Activated naive CD8-positive, alpha-beta T cell (primary cell): Measurements from ENCODE around the gene KTN1.

ENCODE experiments used
- H3K27ac Mint-ChIP-seq: one replicate; pipeline ENCODE4 v1.8.0; 2021; ENCODE audit warnings: mixed read lengths
- H3K27me3 Mint-ChIP-seq: one replicate; pipeline ENCODE4 v1.8.0; 2021; ENCODE audit warnings: mixed read lengths
- H3K36me3 Mint-ChIP-seq: one replicate; pipeline ENCODE4 v1.8.0; 2021; ENCODE audit warnings: mixed read lengths
- H3K4me1 Mint-ChIP-seq: one replicate; pipeline ENCODE4 v1.8.0; 2021; ENCODE audit warnings: low read depth, mixed read lengths
- H3K4me3 Mint-ChIP-seq: one replicate; pipeline ENCODE4 v1.8.0; 2021; ENCODE audit warnings: mild to moderate bottlenecking, mixed read lengths
- H3K9me3 Mint-ChIP-seq: one replicate; pipeline ENCODE4 v1.8.0; 2021; ENCODE audit warnings: low read depth, mixed read lengths

Gene KTN1

DNA sequence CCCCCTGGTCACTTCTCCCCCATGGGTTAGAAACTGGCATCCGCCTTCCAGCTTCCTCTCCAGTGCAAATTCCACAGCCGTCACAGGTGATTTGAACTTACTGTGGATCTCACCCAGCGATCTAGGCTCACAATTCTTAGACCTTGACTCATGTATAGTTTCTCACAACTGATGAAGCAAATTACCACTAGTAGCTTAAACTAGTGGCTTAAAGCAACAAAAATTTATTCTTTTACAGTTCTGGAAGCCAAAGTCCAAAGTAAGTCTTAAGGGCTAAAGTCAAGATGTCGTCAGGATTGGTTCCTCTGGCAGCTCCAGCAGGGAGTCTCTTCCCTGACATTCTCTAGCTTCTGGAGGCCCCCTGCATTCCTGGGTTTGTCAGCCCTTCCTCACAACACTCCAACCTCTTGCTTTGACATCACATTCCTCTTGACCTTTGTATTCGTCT lies 117.4 kb downstream of the KTN1 start:
- Mint-ChIP-seq H3K9me3 (no peaks in the 10 kb centered on the region), H3K4me1 (no peaks in the 10 kb centered on the region), H3K4me3 (no peak overlapping the region), H3K27ac (no peak overlapping the region), H3K27me3 (no peaks in the 10 kb centered on the region), H3K36me3 (peaks cover 14% of the 10 kb centered on the region)

DNA sequence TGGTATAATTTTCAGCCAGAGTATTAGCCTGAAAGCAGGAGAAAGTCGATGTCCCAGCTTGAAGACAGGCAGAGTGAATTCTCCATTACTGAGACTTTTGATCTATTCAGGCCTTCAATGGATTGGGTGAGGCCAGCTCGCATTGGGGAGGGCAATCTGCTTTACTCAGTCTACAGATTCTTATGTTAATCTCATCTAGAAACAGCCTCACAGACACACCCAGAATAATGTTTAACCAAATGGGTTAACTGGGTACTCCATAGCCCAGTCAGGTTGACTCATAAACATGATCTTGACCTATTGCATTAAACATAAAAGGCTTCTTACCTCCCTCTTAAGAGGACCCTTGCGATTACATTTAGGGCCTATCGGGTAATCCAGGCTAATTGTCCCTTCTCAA lies 118.0 kb downstream of the KTN1 start:
- H3K9me3 Mint-ChIP-seq = no peaks in the 10 kb centered on the region
- no peaks in the 10 kb centered on the region for H3K4me1 Mint-ChIP-seq
- no peaks in the 10 kb centered on the region for H3K27me3 Mint-ChIP-seq
- no peak overlapping the region for H3K4me3 Mint-ChIP-seq
- peaks cover 14% of the 10 kb centered on the region for H3K36me3 Mint-ChIP-seq
- no peak overlapping the region for H3K27ac Mint-ChIP-seq

DNA sequence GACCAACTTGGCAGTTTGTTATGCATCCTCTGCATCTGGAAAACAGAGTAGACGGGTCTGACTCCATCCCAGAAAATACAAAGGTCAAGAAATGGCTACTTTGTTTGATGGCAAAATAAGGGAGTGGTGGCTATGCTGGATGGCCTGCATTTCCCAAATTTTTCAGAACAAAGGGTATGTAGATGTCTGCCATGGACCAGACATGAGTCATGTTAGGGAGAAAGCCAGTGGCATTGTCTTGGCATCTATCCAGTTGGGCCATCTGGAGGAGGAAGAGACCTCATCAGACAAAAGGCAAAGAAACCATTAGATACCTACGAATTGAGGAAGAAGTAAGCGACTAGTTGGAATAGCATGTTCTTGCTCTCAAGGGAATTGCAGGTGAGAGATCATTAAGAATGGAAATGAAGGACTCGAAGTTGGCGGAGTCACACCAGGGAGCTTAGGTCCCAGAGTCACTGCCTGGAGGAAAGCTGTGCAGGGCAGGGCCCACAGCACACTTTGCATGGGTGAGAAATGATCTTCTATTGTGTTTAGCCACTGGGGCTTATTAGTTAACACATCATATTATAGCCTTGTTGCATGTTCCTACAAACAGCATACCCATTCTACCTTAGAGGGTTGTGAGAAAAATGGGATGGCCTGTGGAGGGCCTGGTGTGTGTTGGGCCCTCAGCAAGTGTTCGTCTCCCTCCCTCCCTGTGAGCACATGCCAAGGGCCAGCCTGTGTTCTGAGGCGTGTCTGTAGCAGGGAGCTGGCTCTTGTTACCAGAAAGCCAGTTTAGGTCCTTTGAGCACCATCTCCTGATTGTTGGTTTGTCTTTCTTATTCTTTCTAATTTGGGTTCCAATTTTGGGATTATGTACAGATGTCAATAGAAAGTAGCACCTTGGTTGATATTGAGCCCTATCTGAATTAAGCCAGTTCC lies 119.4 kb downstream of the KTN1 start:
- Mint-ChIP-seq H3K27me3 (no peaks in the 10 kb centered on the region), H3K4me1 (no peaks in the 10 kb centered on the region), H3K36me3 (peaks cover 14% of the 10 kb centered on the region), H3K9me3 (no peaks in the 10 kb centered on the region), H3K27ac (no peak overlapping the region), H3K4me3 (no peak overlapping the region)

DNA sequence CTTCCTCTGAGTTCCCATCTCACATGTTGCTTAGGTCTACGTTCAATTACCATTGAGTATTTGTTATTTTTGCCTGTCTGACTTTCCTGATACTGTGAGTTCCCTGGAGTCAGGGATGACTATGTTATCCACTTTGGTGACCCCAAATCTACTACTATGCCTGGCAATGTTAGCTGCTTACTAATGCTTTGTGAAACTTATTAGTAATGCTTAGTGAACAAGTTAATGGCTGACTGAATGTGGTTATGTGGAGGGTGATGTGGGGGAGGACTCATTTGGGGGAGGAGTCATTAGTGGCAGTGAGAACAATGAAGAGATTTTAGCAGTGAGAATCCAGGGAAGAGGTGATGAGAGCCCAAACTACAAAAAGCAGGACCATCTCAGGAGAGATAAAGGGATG lies 121.6 kb downstream of the KTN1 start:
- H3K36me3 Mint-ChIP-seq = peaks cover 14% of the 10 kb centered on the region
- H3K27ac Mint-ChIP-seq = no peak overlapping the region
- no peaks in the 10 kb centered on the region for H3K27me3 Mint-ChIP-seq
- H3K9me3 Mint-ChIP-seq = no peaks in the 10 kb centered on the region
- H3K4me3 Mint-ChIP-seq = no peak overlapping the region
- H3K4me1 Mint-ChIP-seq = no peaks in the 10 kb centered on the region

DNA sequence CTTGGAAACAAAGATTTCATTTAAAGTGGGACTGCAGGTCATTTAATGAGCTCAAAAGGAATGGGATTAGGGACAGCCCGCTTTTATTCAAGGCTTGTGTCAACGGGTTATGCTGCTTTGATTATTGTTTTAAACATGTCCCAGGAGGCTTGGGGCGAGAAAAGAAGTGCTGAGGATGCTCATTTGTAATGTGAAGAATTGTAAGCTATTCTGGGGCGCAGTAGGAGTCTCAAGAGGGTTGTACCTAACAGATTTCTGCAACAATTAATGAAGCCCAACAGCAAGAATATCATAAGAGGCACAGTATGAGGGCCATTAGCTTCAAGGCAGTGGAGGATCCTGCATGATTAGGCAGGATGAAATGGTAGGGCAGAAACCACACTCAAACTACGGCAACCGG lies 122.5 kb downstream of the KTN1 start:
- Mint-ChIP-seq H3K36me3 (peaks cover 14% of the 10 kb centered on the region), H3K9me3 (no peaks in the 10 kb centered on the region), H3K4me1 (no peaks in the 10 kb centered on the region), H3K4me3 (no peak overlapping the region), H3K27me3 (no peaks in the 10 kb centered on the region), H3K27ac (no peak overlapping the region)

DNA sequence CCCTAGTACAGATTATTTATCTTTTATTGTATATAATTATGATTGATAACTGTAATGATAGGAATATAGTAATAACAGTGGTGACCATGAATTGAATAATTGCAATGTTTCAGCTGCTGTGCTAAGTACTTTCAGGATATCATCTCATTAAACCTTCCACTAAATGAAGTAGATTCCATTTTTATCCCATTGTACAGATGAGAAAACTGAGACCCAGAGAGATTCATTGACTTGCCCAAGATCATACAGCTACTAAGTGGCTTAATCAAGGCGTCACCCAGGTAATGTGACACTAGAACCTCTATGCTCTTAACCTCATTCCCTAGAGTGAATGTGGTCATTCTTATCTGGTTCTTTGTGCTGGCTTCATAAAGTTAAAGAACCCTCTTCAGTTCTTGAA lies 124.6 kb downstream of the KTN1 start:
- Mint-ChIP-seq H3K4me1 (no peaks in the 10 kb centered on the region), H3K27ac (no peak overlapping the region), H3K27me3 (no peaks in the 10 kb centered on the region), H3K36me3 (peaks cover 11% of the 10 kb centered on the region), H3K4me3 (no peak overlapping the region), H3K9me3 (no peaks in the 10 kb centered on the region)

DNA sequence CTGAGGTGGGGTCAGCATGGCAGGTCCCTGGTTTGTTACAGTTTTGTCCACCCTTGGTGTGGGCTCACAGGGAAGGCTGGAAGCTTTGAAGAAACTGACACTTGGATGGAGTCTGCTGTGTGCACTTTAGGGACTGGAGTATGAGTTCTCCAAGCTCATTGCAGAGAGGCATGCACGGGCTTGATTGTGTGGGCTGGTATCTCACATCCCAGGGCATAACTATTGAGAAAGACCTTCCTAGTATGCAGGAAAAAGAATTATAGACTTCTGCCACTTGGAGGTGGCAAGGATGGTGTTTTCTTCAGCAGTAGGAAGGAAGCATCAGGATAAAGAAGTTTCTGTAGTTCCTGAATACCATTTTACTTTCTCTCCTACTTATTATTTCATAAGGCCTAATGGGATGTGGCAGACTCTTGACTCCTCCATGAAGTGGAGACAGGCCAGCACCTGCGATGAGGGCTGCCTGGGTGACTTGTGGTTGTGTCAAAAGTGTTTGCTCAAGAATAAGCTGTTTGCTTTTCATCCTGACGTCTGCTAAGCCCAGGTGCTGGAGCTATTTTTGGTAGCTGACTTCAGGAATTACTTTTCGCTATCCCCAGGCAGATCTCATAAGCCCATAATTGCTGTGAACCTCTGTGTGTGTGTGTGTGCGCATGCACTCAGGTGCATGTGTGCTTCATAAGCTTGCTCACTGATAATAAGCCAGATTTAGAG lies 125.8 kb downstream of the KTN1 start:
- Mint-ChIP-seq H3K9me3 (no peaks in the 10 kb centered on the region), H3K4me1 (no peaks in the 10 kb centered on the region), H3K27me3 (no peaks in the 10 kb centered on the region), H3K36me3 (peaks cover 11% of the 10 kb centered on the region), H3K4me3 (no peak overlapping the region), H3K27ac (no peak overlapping the region)

DNA sequence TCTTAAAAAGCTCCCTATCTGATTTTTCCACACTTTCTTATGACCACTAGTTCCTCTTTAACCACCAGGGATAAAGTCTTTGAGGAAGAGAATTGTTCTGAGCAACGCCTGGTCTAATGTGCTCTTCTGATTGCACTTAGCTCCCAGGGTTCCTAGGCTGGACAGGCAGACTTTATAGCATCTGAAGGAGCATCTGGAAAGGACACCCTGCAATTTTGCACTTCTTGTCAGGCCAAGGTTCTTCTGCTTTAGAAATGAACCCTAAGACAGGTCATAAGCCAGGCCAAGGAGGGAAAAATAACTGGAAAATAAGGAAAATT lies 126.3 kb downstream of the KTN1 start:
- Mint-ChIP-seq H3K27me3 (no peaks in the 10 kb centered on the region), H3K27ac (no peak overlapping the region)

DNA sequence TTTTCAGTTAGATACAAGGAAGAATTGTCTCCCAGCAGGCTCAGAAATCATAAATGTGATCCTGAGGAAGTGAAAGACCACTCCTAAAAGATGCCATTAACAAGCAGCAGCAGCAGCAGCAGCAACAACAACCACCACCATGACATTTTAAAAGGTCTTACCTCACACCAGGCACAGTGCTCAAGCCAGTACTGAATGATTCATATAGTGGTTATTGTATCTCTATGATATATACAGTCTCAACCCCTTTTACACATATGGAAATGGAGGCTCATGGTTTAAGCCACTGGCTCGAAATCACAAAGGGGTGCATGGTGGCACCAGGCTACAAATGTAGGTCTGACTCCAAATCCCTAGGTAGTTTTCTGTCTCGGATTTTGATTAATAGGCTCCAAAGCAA lies 126.9 kb downstream of the KTN1 start:
- Mint-ChIP-seq H3K27me3 (no peaks in the 10 kb centered on the region), H3K27ac (no peak overlapping the region), H3K36me3 (peaks cover 2% of the 10 kb centered on the region), H3K4me3 (no peak overlapping the region), H3K4me1 (no peaks in the 10 kb centered on the region), H3K9me3 (no peaks in the 10 kb centered on the region)

More for the DNA sequence above, 126.3 kb downstream of the KTN1 start:
- H3K4me1 Mint-ChIP-seq = no peaks in the 10 kb centered on the region
- H3K4me3 Mint-ChIP-seq = no peak overlapping the region
- H3K36me3 Mint-ChIP-seq = peaks cover 6% of the 10 kb centered on the region
- no peaks in the 10 kb centered on the region for H3K9me3 Mint-ChIP-seq

DNA sequence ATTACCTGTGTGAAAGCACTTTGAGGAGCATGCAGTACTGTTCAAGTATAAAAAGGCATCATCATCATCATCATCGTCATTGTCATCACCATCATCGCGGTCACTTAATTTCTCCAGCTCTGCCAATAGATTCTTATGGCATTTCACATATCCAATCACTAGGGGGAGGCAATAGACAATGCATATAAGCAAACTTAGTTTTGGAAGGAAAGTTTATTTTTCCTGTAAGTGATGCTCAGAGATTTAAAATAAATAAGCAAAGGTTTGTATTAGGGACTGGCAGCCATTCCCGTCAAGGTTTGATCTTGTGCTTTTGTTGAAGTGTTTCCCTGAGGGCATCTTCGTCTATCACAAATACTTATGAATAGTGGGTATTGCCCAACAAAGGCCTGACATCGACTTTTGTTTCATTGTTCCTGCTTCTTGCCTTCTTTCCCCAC lies 127.4 kb downstream of the KTN1 start:
- H3K27me3 Mint-ChIP-seq = no peaks in the 10 kb centered on the region
- peaks cover 2% of the 10 kb centered on the region for H3K36me3 Mint-ChIP-seq
- H3K4me3 Mint-ChIP-seq = no peak overlapping the region
- no peaks in the 10 kb centered on the region for H3K9me3 Mint-ChIP-seq
- H3K4me1 Mint-ChIP-seq = no peaks in the 10 kb centered on the region
- no peak overlapping the region for H3K27ac Mint-ChIP-seq

DNA sequence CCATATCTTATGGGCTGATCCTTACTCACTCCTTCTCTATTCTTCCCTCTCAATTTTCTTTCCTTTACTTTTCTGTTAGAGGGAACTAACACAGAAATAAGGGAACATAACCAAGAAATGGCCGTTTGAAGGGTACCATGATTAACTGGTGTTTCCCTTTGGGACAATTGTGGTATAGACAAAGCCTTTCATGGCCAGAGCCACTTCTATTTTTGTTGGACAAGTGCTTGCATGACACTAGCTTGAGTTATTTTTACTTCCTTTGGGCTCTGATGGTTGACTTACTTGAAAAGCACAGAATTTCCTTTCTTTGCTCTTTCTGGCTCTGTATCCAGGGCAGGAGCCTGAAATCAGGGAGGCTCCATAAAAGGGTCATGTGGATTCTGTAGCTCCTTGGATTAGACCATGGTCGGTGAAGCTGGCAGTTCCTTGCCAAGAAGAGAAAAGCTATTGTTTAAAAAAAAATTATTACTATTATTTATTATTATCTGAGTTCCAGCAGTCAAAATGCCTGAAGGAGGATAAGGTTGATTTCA lies 130.6 kb downstream of the KTN1 start:
- Mint-ChIP-seq H3K4me1 (no peaks in the 10 kb centered on the region), H3K27ac (no peak overlapping the region), H3K9me3 (no peaks in the 10 kb centered on the region), H3K27me3 (no peaks in the 10 kb centered on the region), H3K4me3 (no peak overlapping the region), H3K36me3 (peaks cover 4% of the 10 kb centered on the region)

DNA sequence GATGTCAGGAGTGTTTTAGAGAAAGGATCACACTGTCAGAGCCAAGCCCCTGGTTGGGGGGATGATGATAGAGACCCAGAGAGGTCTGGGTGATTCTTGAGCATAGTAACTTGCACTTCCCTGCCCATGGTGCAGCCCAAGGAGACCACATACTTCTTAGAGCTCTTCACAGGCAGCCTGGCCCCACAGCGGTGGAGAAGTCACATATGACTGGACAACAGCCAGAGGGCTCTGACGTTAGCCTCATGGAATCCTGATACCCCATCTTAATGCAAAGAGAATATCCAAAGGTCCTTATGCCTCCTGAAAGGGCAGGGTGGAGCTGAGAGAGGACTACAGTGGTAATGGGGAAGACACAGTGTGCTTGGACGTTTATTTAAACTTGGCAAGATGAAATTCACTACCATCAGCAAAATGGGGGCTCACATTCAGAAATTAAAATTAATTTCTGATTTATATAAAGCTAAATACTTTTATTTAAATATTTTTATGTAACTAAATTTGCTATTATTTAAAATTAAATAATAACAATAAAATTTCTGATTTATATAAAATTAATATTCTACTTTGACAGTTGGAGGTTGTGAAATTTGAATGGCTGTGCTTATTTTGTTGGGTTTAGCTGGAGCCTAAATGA lies 131.3 kb downstream of the KTN1 start:
- no peaks in the 10 kb centered on the region for H3K27me3 Mint-ChIP-seq
- H3K9me3 Mint-ChIP-seq = no peaks in the 10 kb centered on the region
- no peak overlapping the region for H3K27ac Mint-ChIP-seq
- H3K4me3 Mint-ChIP-seq = no peak overlapping the region
- H3K4me1 Mint-ChIP-seq = no peaks in the 10 kb centered on the region
- H3K36me3 Mint-ChIP-seq = peaks cover 4% of the 10 kb centered on the region

DNA sequence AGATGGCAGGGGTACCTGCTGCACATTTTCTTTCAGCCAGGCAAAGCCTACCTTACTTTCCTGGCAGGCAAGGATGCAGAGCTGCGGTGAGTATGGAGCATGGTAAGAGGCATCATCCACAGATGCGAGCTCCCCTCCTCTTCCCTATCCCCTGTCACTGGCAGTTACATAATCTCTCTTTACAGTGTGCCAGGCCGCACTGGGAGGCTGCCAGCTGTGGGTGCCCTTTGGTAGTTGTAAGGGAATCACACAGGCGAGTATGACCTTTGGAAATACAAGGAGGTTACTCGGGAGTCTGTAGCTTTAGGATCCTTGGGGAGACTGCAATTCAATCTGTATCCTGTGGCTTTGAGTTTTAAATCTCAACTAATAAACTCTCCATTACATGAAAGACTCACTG lies 132.5 kb downstream of the KTN1 start:
- Mint-ChIP-seq H3K27ac (no peak overlapping the region), H3K9me3 (no peaks in the 10 kb centered on the region), H3K36me3 (peaks cover 4% of the 10 kb centered on the region), H3K4me3 (no peak overlapping the region), H3K27me3 (no peaks in the 10 kb centered on the region), H3K4me1 (no peaks in the 10 kb centered on the region)

DNA sequence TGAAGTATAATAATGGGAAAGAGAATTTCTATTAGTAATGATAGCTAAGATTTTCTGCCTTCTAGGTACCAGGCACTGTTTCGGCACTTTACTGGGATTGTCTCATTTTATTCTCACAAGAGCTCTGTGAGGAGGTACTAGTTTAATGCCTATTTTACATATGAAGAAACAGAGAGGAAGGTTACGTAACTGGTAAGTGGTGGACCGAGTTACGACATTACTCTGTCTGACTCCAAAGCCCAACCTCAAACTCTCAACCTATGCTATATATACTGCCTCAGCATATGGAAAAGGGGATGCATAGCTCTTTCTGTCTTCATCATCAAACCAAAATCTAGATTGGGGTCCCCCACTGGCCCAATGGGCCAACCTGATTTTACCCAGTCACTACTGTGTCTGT lies 133.5 kb downstream of the KTN1 start:
- Mint-ChIP-seq H3K4me1 (no peaks in the 10 kb centered on the region), H3K27me3 (no peaks in the 10 kb centered on the region), H3K4me3 (no peak overlapping the region), H3K36me3 (peaks cover 4% of the 10 kb centered on the region), H3K27ac (no peak overlapping the region), H3K9me3 (no peaks in the 10 kb centered on the region)

DNA sequence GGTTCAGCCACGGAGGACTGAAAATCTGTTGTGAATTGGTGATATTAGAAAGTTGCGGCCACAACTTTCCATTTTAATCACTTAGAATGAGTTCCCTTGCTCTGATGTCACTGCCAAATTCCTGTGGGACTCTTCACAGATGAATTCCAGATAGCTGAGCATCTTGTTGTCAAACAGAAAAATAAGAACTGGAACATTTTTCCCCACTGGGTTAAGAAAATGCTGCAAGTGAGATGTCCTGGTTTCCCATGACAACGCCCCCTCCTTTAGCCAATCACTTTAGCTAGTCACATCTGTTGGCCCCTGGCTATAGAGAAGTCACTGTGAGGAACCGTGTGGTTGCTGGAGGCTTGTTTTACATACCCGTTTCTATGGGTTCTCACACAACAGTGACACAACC lies 135.9 kb downstream of the KTN1 start:
- H3K27ac Mint-ChIP-seq = no peak overlapping the region
- no peaks in the 10 kb centered on the region for H3K4me1 Mint-ChIP-seq
- peaks cover 3% of the 10 kb centered on the region for H3K36me3 Mint-ChIP-seq
- H3K9me3 Mint-ChIP-seq = no peaks in the 10 kb centered on the region
- no peaks in the 10 kb centered on the region for H3K27me3 Mint-ChIP-seq
- no peak overlapping the region for H3K4me3 Mint-ChIP-seq
